ENCODE results near the gene CENATAC. TPM values are rescaled to one million over a fixed set of nuclear protein-coding genes. Genes with fewer than 3 reads are reported as not detected.
A peak's percentile ranks its signal among the peaks of the same experiment; 100 is the strongest.

The CENATAC gene
- total RNA-seq, 4 donors from 2014 or later, result 7.4 to 36.4 (median 16.1) TPM

- intact Hi-C loops (cut with DNase I; ENCODE audit: low total_unique reads) (no loop called here), in situ Hi-C loops (cut with MboI; ENCODE audit: low sequenced_read_pairs in 4 of 4) (no loop called here)
- ATAC-seq, result no peak
- DNase-seq, result no peak
- Histone ChIP-seq H3K4me1 (peaks cover 73 to 75% of the 10 kb centered on the region in 2 donors), H3K27ac (peak overlapping the region; percentile 92 to 98 (median 94)), H3K9me3 (no peaks in the 10 kb centered on the region), H3K36me3 (peaks cover 0 to 34% of the 10 kb centered on the region in 2 donors), H3K4me3 (no peak overlapping the region), H3K27me3 (no peaks in the 10 kb centered on the region)
- no peak for TF ChIP-seq POLR2A (IDR thresholded peaks at IDR 0.05)
- no peak for TF ChIP-seq CTCF (IDR thresholded peaks at IDR 0.05 in 4 of 5, conservative IDR thresholded peaks at IDR 0.05 in 1 of 5)
These were observed 29.0 kb downstream of the CENATAC start for GRCh38 chr11:119026970-119027369.

- intact Hi-C loops (cut with DNase I; ENCODE audit: low total_unique reads) (no loop called here), in situ Hi-C loops (cut with MboI; ENCODE audit: low sequenced_read_pairs in 4 of 4) (no loop called here)
- Histone ChIP-seq H3K27ac (peak overlapping the region; percentile 92 to 98 (median 94)), H3K9me3 (no peaks in the 10 kb centered on the region), H3K4me1 (peaks cover 73 to 75% of the 10 kb centered on the region in 2 donors), H3K27me3 (no peaks in the 10 kb centered on the region), H3K4me3 (no peak overlapping the region), H3K36me3 (peaks cover 0 to 27% of the 10 kb centered on the region in 2 donors)
- peak; percentile 69 for ATAC-seq
- peak; percentile 66 to 84 for DNase-seq
- TF ChIP-seq POLR2A (IDR thresholded peaks at IDR 0.05), result peak; percentile 21 to 33
- TF ChIP-seq CTCF (IDR thresholded peaks at IDR 0.05 in 4 of 5, conservative IDR thresholded peaks at IDR 0.05 in 1 of 5), result no peak
These were observed 29.8 kb downstream of the CENATAC start for GRCh38 chr11:119027561-119028345.

GRCh38 chr11:119028346-119029068 lies 30.6 kb downstream of the CENATAC start:
- Histone ChIP-seq H3K27me3 (no peaks in the 10 kb centered on the region), H3K36me3 (peaks cover 0 to 22% of the 10 kb centered on the region in 2 donors), H3K27ac (peak overlapping the region; percentile 92 to 98 (median 94)), H3K9me3 (no peaks in the 10 kb centered on the region), H3K4me1 (peaks cover 68% of the 10 kb centered on the region in 2 donors), H3K4me3 (peak overlapping the region in 3 of 4 donors; percentile 33 to 91 (median 83))
- in situ Hi-C loops (cut with MboI; ENCODE audit: low sequenced_read_pairs in 4 of 4), result no loop called here
- intact Hi-C loops (cut with DNase I; ENCODE audit: low total_unique reads), result no loop called here
- peak in 1 of 2 donors; percentile 27 for DNase-seq
- TF ChIP-seq POLR2A (IDR thresholded peaks at IDR 0.05) (no peak), CTCF (IDR thresholded peaks at IDR 0.05 in 4 of 5, conservative IDR thresholded peaks at IDR 0.05 in 1 of 5) (no peak)
- no peak for ATAC-seq

GRCh38 chr11:119029069-119029339 lies 31.1 kb downstream of the CENATAC start:
- no peak for ATAC-seq
- intact Hi-C loops (cut with DNase I; ENCODE audit: low total_unique reads), result no loop called here
- Histone ChIP-seq H3K27me3 (no peaks in the 10 kb centered on the region), H3K4me1 (peaks cover 63 to 64% of the 10 kb centered on the region in 2 donors), H3K9me3 (no peaks in the 10 kb centered on the region), H3K36me3 (peaks cover 0 to 17% of the 10 kb centered on the region in 2 donors), H3K27ac (peak overlapping the region; percentile 92 to 98 (median 94)), H3K4me3 (peak overlapping the region; percentile 33 to 94 (median 87))
- DNase-seq, result no peak
- TF ChIP-seq POLR2A (IDR thresholded peaks at IDR 0.05), result no peak
- in situ Hi-C loops (cut with MboI; ENCODE audit: low sequenced_read_pairs in 4 of 4), result no loop called here
